ENCODE measurements around the gene PCDH12.

DNA sequence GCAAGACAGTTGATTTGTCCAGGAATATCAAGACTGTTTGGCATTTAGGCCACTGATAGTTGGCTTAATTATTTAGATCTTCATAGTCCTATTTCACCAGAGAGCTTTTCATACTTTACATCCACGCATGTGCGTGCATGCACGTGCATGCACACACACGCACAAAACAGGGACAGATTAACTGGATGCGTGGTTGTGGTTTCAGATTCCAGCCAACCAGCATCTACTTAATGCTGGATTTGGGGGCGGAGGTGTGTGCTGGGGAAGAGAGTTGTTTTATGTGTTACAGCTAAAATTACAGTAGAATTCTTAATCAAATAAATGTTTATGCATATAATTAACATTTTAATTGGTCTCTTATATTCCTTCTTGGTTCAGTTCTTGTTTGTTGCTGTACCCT is 18.2 kb upstream of the PCDH12 start:
- TF ChIP-seq POLR2A (IDR thresholded peaks at IDR 0.05; ENCODE audit: low read length), result no peak
- TF ChIP-seq GATA1 (IDR thresholded peaks at IDR 0.05; ENCODE audit: low read depth, low read length), result no peak

All from erythroblast (primary cell).